T-helper 22 cell (primary cell): ENCODE results near the gene TCTN1.
"Not testable (repeated sequence)": the region's sequence is repeated elsewhere in the genome, so short reads cannot be mapped to it uniquely, and the experiment has no call there.

Experiments
- DNase-seq: peaks from one replicate; pipeline ENCODE4 v3.0.0-alpha.2; 2020; ENCODE audit warnings: low read depth

The TCTN1 gene

DNA sequence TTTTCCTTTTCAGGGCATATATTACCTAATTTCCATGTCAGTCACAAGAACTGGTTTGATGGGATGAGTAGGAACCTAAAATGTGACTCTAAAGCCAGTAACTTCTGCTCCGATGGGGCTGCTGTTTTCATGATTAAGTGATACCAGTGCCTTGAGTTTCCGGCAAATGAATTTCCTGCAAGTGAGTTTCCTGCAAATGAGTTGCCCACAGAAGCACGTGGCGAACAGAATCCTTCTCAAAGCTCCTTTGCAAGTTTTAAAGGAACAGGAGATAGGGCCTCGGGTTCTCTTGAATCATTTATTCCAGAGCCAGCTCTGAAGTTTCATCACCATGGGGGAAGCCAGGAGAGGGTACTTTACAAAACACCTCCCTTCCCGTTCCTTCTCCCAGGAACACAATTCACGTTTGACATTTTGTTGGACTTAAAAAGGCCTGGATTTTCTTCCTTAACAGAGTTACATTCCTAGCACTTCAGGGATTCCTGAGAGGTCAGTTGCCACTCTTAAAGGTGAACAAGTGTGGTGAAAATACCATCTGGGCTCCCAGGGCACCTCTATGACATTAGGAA, 28.6 kb upstream of the TCTN1 start:
- DNase-seq = no peak

DNA sequence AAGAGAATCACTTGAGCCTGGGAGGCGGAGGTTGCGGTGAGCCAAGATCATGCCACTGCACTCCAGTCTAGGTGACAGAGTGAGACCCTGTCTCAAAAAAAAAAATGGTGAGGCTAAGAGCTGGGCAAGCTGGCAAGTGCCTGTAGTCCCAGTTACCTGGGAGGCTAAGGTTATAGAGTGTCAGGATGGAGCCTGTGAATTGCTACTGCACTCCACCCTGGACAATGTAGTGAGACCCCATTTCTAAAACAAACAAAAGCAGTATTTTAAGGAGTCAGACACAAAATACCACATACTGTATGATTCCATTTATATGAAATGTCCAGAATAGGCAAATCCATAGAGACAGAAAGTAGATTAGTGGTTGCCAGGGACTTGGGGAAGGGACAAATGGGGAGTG, 26.8 kb upstream of the TCTN1 start:
- DNase-seq = not testable (repeated sequence)

DNA sequence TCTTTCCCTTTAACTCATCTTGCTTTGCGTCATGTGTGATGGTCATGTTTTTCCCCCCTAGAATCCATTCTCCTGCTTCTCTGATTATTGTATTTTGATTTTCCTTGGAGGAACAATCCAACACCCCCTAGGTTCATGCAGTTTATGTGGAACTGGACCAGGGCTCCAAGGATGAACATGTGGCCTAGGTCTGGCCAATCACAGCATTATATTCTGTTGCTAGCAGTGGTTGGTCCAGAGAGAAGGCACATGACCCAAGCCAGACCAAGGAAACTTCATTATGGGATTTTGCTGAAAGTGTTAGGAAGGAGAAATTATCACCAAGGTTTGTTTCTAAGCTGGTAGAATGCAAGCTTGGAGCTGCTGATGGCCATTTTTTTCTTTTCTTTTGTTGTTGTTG, 23.9 kb upstream of the TCTN1 start:
- DNase-seq = no peak

DNA sequence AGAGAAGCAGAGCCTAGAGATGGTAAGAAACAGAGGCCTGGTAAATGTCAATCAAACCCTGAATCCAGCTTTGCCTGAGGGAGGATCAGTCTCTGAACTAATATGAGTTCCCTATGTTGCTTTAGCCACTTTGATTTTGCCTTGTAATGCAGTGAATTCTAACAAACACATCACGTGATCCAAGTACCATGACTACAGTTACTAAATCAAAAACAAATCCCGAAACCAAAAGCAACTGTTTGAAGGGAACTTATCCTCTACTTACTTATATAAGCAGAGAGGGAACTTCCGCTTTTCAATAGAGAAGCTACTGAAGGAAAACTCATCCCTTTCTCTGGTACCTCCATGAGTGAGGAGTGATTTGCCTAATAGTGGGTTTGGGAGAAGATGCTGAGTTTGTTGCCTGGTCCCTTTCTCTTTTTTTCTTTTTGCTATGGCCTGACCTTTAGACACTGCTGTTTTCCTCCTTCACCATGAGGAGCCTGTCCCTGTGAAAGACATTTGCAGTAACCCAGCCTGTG, 23.1 kb upstream of the TCTN1 start:
- no peak for DNase-seq

DNA sequence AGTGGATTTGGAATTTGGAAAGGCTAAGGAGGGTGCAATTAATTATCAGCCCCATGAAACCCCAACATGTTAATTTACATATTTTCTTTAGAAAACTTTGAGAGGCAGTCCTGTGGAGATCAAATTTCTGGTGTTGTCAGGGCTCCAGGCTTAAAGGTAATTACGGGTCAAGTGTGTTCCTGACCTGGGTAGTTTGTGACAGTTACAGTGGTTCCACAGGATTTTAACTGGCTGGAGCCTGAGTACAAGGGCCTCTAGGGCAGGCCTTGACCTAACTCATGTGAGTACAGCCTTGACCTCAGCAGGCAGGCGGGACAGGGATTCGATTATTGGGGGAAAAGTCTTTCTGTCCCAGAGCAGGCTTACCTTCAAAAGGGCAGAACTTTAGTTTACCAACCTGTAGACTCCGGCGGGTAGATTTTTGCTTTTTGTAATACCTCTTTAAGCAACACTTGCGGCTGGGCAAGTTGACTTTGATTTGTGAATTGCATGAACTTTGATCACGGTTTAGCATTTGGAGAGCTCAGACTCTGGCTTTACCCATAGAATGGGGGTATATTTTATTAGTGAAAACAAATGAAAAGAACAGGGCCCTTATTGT, 22.4 kb upstream of the TCTN1 start:
- DNase-seq = no peak

DNA sequence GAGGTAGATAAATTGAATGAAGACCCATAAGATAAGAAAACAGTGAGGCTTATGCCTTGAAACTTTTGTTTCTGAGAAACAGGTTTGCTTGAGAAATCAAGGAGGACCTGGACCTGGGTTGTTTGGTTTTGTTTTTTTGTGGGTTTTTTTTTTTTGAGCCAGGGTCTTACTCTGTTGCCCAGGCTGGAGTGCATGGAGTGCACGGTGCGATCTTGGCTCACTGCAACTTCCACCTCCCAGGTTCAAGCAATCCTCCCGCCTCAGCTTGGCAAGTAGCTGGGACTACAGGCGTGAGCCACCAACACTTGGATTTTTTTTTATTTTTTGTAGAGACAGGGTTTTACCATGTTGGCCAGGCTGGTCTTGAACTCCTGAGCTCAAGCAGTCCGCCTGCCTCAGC, 21.9 kb upstream of the TCTN1 start:
- DNase-seq = no peak

DNA sequence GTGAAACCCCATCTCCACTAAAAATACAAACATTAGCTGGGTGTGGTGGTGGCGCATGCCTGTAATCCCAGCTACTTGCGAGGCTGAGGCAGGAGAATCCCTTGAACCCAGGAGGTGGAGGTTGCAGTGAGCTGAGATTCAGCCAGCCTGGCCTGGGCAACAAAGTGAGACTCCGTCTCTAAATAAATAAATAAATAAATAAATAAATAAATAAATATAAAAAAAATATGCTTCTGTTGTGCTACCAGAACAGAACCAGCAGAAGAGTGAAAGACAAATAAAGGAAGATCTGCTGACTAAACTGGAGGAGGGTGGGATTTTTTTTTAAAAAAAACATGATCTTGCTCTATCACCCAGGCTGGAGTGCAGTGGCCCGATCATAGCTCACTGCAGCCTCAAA, 21.0 kb upstream of the TCTN1 start:
- not testable (repeated sequence) for DNase-seq

DNA sequence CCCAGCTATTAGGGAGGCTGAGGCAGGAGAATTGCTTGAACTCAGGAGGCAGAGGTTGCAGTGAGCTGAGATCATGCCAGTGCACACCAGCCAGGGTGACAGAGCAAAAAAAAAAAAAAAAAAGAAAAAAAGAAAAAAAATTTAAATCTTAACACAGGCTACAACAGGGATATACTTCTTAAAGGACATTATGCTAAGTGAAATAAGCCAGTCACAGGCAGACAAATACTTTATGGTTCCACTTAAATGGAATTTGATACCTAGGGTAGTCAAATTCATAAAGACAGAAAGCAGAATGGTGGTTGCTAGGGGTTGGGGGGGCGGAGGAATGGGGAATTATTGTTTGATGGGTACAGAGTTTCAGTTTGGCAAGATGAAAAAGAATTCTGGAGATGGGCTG, 16.0 kb upstream of the TCTN1 start:
- no peak for DNase-seq

DNA sequence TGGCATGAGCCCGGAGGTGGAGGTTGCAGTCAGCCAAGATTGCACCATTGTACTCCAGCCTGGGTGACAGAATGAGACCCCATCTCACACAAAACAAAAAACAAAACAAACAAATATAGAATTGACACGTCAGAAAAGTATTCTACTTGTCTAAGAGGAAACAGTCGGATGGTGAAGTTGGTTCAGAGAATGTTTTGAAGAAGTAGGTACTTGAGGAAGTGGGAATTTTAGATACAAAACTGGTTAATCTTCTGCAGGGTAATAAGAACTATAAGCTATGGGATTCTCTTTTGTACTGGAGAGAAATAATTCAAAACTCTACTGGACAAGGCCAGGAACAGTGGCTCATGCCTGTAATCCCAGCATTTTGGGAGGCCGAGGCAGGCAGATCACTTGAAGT, 14.6 kb upstream of the TCTN1 start:
- DNase-seq = no peak

DNA sequence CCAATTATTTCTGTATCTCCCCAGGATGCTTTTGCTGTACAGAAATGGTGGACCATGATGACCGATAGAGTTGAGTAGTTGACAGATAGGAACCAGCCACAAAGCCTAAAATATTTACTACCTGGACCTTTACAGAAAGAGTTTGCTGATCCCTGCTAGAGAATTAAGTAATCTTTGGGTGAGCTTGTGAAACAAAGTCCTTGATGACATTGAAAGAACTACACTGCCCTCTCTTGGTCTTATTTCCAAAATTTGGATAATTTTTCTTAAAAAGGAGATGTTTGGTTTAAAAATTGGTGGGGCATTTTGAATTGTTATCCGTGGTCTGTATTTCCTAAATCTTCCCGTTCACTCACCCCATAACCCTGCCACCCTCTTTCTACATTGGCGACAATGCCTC, 13.7 kb upstream of the TCTN1 start:
- no peak for DNase-seq

DNA sequence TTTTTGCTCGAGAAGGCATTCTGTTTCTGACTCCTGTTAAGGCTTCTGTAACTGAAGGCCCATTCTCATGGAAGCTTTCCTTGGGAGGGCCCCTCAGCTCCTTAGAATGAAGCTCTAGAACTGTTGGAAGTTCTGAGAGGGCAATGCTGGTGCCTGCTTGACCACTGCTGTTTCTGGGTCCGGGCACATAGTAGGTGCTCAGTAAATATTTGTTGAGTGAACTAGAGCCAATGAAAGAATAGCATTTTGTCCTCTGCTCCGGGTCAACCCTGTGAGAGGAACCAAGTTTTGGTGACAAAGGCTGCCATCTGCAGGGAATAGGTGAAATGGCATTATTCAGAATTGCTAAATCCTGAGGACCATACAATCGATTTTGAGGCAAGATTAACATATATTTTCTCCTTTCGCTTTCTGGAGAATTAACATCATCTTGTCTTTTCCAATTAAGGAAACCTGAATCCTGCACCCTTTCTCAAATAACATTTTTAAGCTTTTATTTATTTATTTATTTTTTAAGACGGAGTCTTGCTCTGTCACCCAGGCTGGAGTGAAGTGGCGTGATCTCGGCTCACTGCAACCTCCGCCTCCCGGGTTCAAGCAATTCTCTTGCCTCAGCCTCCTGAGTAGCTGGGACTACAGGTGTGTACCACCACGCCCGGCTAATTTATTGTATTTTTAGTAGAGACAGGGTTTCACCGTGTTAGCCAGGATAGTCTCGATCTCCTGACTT, 11.7 kb upstream of the TCTN1 start:
- DNase-seq = not testable (repeated sequence)

DNA sequence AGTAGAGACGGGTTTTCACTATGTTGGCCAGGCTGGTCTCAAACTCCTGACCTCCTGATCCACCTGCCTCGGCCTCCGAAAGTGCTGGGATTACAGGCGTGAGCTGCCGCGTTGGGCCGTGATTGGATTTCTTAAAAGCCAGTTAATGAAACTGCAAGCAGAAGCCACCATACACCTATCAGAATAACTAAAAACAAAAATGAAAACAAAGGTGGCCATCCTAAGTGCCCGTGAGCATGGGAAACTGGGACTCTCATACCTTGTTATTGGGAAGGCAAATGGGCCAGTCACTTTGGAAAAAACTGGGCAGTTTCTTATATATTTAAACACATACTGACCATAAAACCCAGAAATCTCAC, 7.7 kb upstream of the TCTN1 start:
- DNase-seq = no peak

DNA sequence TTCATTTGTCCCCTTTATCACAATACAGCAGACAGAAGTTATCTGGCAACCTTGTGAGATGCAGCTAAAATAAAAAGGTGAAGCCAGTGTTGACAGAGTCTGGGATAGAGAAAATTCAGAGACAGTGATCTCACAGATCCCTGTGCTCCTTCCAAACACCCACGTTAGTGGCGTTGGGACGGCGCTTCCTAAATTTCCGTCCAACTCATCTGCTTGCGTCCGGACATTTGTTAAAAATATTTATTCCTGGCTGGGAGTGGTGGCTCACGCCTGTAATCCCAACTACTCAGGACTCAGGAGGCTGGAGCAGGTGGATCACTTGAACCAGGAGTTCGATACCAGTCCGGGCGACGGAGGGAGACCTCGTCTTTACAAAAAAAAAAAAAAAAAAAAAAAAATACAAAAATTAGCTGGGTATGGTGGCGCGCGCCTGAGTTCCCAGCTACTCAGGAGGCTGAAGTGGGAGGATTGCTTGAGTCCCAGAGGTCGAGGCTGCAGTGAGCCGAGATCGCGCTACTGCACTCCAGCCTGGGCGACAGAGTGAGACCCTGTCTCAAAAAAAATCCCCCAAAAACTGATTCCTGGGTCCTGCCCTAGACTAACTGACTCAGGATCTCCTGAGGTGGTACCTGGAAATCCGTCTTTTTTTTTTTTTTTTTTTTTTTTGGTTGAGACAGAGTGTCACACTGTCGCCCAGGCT, 708 bp upstream of the TCTN1 start:
- no peak for DNase-seq

DNA sequence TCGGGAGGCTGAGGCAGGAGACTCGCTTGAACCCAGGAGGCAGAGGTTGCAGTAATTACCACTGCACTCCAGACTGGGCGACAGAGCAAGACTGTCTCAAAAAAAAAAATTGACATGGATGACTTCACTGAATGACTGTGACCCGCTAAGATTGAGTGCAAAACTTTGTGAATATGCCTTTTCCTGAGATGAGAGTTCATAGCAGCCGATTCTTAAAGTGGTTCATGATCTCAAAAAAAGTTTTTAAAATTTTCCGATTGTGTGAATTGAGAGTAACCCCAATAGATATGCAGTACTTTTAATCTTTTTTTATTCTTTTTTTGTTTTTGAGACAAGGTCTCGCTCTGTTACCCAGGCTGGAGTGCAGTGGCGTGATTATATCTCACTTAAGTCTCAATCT, 1.2 kb downstream of the TCTN1 start:
- no peak for DNase-seq

DNA sequence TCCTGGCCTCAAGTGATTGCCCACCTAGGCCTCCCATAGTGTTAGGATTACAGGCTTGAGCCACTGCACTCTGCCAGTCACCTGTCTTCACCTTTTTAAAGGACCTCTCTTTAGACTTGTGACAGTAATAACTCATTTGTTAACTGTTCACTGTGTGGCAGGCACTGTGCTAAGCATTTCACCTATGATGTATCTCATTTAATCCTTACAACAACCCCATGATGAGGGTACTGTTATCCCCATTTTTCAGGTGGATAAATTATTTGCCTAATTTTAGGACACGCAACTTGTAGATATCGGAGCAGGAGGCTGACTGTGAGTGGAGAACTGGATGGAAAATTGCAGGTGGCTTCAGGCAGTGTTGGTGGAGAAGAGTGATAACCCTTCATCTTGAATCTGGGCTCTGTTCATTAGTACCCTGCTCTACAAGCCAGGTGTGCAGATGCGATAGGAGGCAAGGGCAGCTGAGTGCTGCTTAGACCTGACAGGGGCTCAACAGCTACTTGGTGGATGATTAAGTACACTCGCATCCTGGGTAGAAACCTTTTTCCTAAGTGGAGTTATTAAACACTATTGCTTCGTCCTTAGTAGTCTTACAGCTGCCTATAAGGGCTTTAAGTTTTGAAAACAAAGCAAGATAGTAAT, 2.7 kb downstream of the TCTN1 start:
- no peak for DNase-seq

DNA sequence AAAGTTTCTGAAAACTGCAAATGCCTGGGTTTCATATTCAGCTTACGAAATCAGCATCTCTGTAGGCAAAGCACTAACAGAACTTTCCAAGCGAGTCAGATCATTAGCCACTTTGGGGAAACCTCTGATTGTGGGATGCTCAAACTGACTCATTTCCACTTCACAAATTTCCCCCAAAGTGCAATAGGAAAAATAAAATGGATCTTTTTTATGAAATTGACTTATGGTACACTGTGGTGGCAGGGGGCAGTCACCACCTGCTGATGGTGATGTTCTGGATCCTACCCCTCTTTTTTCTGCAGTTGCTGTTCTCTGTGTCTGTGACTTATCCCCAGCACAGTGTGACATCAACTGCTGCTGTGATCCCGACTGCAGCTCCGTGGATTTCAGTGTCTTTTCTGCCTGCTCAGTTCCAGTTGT, 5.6 kb downstream of the TCTN1 start:
- DNase-seq = no peak

DNA sequence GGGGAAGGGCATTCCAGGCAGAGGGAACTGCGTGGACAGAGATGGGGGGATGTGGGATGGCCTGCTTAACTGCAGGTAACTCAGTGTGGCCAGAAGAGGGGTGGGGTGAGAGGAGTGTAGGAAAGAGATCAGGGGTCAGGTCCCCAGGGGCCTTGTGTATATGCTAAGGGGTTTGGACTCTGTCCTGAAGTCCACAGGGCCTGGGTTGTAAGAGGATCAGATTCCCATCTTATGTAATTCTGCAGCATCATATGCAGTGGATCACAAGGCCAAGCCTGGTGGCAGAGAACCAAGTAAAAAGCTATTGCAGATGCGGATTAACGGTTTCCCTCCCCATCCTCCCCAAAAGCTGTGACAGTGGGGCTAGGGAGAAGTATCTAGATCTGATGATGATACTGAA, 8.7 kb downstream of the TCTN1 start:
- DNase-seq = no peak

DNA sequence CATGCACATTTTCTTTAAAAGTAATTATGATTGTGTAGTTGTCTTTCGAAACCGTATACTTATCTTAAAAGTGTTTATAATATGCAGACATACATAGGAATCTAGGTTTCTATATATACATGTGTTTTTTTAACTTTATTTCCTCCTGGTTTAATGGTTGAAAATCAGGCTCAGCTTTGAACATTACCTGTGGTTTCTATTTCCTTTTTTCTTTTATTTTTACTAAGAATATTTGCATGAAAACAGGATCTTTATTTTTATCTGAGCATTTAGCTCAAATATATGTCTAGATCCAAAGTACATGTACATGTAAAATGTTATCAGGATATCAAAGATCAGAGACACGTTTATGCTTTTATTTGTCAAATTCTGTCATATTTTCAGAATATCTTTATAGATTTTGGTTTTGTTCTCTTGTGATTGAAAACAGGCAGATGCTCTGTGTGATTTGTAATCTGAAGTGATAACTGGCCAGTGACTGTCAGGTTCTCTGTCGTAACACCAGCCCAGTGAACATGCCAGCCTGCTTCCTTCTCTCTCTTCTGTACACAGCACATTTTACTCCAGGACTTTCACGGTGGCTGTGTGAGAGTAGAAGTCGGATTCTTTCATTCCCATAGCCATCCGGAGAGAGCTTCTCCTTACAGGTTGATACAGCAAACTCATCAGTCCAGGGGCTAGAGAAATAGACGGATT, 13.7 kb downstream of the TCTN1 start:
- no peak for DNase-seq

DNA sequence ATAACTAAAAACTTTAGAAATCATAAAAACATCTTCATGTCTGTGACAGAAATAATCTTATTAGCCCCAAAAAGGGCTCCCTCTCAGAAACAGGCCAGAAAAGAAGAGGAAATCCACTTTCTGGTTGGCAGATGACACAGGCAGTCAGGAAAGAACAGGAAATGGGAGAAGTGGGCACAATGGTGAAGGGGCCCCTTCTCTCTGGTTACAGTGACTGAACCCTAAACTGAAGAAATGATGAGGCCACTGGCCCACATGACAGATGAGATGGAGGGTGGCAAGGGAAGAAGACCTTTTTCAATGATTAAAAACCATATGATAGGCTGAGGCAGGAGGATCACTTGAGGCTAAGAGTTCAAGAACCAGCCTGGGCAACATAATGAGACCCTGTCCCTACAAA, 21.1 kb downstream of the TCTN1 start:
- no peak for DNase-seq

DNA sequence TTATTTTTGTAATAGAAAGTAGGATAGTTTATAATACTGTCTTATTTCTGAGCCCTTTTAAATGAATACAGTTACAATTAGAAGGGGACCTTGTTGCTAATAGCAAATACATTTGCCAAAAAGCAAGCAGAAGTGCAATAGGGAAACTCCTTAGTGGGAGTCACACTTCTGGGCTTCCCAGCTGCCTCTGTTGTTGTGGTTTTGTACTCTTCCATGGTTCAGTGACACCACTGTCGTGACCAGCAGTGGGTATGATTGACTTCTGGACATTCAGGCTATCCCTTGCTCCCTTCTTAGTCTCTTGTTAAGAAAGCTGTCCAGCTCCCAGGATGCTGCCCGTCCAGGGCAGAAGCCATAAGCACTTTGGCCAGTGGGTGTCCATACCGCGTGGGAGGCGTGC, 22.6 kb downstream of the TCTN1 start:
- no peak for DNase-seq

DNA sequence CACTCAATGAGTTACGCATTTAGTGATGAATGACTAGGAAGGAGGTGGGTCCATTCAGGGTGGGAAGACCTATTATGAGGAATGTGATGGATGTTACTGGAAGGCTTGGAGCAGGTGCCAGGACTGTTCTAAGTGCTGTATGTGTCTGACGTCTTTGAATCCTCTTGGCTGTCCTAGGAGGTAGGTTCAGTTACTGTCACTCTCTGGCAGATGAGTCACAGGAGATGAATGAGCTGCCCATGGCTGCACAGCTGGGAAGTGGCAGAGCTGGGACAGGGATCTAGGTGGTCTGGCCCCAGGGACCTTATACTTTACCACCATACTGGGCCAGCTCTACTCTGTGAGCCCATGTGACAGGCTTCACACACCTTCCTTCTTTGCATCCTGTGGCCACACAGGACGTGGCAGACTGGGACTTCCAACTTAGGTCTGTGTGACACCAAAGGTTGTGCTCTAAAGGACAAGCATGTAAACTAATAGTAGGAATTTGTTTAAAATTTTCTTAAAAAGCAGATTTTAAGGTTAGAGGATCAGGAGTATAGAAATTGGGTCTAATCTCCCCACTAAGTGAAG, 24.0 kb downstream of the TCTN1 start:
- no peak for DNase-seq

DNA sequence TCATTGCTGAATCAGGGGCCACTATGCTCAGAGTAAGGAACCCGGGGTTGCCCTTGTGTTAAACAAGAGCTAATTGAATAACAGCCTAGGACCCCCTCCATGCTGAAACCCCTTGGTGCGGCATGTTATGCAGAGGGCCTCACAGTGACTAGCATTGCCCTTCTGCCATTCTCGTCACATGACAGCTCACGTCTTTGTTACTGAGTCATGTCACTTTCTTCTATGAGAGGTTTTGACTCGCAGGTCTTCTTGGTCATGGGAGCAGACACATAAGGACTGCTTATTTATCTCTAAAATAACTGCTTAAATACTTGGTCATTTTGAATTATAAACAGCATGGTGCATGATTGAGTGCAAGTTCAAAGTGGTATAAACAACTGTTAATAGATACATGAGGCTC, 24.9 kb downstream of the TCTN1 start:
- DNase-seq = no peak
